CD4-positive, alpha-beta T cell (primary cell): ENCODE data around the gene TFG. TPM values are rescaled to one million over a fixed set of nuclear protein-coding genes. Genes with fewer than 3 reads are reported as not detected.

Source experiments
- ATAC-seq: fragments of 200-7000 bp; cut with Tn5 transposase; one replicate; pipeline ENCODE4 v1.10.0; 2022; ENCODE audit warnings: mild to moderate bottlenecking; ENCODE audit not compliant: poor library complexity
- CTCF ChIA-PET: fragments of 350-600 bp; sonication (Branson Sonifier 250); formaldehyde crosslinking; loops from one replicate; lab custom pipeline; 2021; ENCODE audit warnings: antibody characterized with exemption, inconsistent platforms; lab: Charles Lee
- POLR2A ChIA-PET: fragments of 350-600 bp; sonication (Branson Sonifier 250); formaldehyde crosslinking; loops from one replicate; lab custom pipeline; 2021; ENCODE audit warnings: antibody characterized with exemption, inconsistent platforms; lab: Charles Lee
- DNase-seq, 14 experiments: peaks; one replicate each; pipeline ENCODE4 v3.0.0-alpha.2; 2013 to 2020; ENCODE audit warnings: mixed read lengths in 2 of 14
- H3K27ac ChIP-seq, 2 donors: one replicate each; pipeline versions ENCODE4 v1.5.1 to v1.7.0; 2013; ENCODE audit warnings: low read length in 2 of 2, low read depth in 1 of 2, mild to moderate bottlenecking in 1 of 2
- H3K27me3 ChIP-seq, 2 experiments: 1 replicate in 1 of 2; 2 replicates in 1 of 2; pipeline versions ENCODE4 v1.6.1 to v1.7.0; 2013; ENCODE audit warnings: low read length in 2 of 2, control low read depth in 1 of 2, mild to moderate bottlenecking in 1 of 2, moderate library complexity in 1 of 2; ENCODE audit not compliant: insufficient read depth in 2 of 2, control insufficient read depth in 1 of 2
- H3K36me3 ChIP-seq: one replicate; pipeline ENCODE4 v1.6.1; 2013; ENCODE audit warnings: low read length, control low read depth; ENCODE audit not compliant: insufficient read depth
- H3K4me1 ChIP-seq: one replicate; pipeline ENCODE4 v1.6.1; 2013; ENCODE audit warnings: low read length, control low read depth; ENCODE audit not compliant: insufficient read depth
- H3K4me3 ChIP-seq: one replicate; pipeline ENCODE4 v1.5.1; 2013; ENCODE audit warnings: mild to moderate bottlenecking, low read length, moderate library complexity
- H3K9me3 ChIP-seq, 2 experiments: 1 replicate in 1 of 2; 2 replicates in 1 of 2; pipeline versions ENCODE4 v1.6.1 to v1.7.0; 2013; ENCODE audit warnings: low read length in 2 of 2, mild to moderate bottlenecking in 2 of 2, control low read depth in 1 of 2, moderate library complexity in 1 of 2; ENCODE audit not compliant: control insufficient read depth in 1 of 2, insufficient read depth in 1 of 2
- H3K27ac Mint-ChIP-seq: one replicate; pipeline ENCODE4 v1.8.0; 2020; ENCODE audit warnings: mixed read lengths
- H3K27me3 Mint-ChIP-seq: one replicate; pipeline ENCODE4 v1.8.0; 2021; ENCODE audit warnings: mixed read lengths
- H3K36me3 Mint-ChIP-seq: one replicate; pipeline ENCODE4 v1.8.0; 2021; ENCODE audit warnings: low read depth, mixed read lengths
- H3K4me1 Mint-ChIP-seq: one replicate; pipeline ENCODE4 v1.8.0; 2021; ENCODE audit warnings: low read depth, mixed read lengths
- H3K4me3 Mint-ChIP-seq: one replicate; pipeline ENCODE4 v1.8.0; 2020; ENCODE audit warnings: mild to moderate bottlenecking, mixed read lengths
- H3K9me3 Mint-ChIP-seq: one replicate; pipeline ENCODE4 v1.8.0; 2020; ENCODE audit warnings: mixed read lengths
- intact Hi-C, 2 experiments: fragments of 100-400 bp; cut with DNase I in 1 of 2; cut with micrococcal nuclease in 1 of 2; formaldehyde crosslinking; loops; one replicate each; pipeline versions ENCODE4 v1.15.1 to v1.9.0; 2023 to 2025; cut with DNase I, micrococcal nuclease
- total RNA-seq, 174 experiments: library from RNA in 2 of 174; stranded (reverse) in 2 of 174; gene quantifications; one replicate each; pipeline ENCODE4 v1.2.3 and lab custom pipeline; 2021 to 2026
- TF ChIP-seq, protein P1 (sequence below): fragments of 200-600 bp; IDR thresholded peaks from one replicate; pipeline ENCODE4 v1.8.0; 2022; ENCODE audit warnings: antibody characterized with exemption, mild to moderate bottlenecking

The TFG gene
- total RNA-seq, 2 experiments from 2014 or later = 56.5 to 58.8 TPM

DNA sequence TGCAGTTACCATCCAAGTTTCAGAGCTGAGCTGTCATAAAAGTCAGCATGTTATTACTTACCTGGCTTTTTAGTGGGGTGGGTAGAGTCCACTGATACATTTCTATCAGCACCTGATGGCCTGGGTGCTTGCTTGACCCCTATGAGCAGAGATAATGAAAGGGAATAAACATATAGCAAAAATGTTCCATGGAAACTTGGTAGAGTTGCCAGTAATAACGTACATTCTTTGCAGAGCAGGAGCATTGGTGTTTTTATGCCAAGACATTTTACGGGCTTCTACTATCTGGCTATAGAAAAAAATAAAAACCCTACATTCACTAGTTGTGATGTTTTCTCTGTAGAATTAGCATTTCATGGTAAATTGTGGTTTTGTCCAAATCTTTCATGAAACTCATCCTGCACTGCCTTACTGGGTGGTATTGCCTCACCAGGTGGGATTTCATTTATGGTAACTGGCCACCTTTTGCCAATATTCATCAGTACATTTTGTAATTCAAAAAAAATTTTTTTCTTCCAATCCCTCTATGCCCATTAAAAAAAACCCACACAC, 70.9 kb downstream of the TFG start:
- H3K27ac ChIP-seq = no peak overlapping the region
- CTCF ChIA-PET = no interaction called here

DNA sequence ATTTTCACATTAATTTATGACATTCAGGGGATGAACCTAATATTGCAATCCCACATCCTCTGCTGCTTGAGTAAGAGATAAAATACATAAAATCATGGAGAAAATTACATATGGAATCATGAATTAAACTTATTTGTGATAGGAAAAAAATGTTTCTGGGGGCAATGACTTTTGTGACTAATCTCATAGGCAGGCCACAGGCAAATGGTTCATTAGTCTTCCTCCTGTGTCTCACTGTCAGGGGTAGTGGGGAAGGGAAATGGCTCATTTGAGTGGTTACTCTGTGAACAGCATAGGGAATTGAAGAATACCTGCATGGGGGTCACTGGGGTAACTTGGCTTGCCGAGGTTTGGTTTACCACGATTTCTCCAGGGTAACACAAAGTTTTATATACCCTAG, 72.0 kb downstream of the TFG start:
- H3K4me3 Mint-ChIP-seq = no peak overlapping the region
- TF ChIP-seq, protein P1, sequence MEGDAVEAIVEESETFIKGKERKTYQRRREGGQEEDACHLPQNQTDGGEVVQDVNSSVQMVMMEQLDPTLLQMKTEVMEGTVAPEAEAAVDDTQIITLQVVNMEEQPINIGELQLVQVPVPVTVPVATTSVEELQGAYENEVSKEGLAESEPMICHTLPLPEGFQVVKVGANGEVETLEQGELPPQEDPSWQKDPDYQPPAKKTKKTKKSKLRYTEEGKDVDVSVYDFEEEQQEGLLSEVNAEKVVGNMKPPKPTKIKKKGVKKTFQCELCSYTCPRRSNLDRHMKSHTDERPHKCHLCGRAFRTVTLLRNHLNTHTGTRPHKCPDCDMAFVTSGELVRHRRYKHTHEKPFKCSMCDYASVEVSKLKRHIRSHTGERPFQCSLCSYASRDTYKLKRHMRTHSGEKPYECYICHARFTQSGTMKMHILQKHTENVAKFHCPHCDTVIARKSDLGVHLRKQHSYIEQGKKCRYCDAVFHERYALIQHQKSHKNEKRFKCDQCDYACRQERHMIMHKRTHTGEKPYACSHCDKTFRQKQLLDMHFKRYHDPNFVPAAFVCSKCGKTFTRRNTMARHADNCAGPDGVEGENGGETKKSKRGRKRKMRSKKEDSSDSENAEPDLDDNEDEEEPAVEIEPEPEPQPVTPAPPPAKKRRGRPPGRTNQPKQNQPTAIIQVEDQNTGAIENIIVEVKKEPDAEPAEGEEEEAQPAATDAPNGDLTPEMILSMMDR = no peak

More for the DNA sequence above, 70.9 kb downstream of the TFG start:
- intact Hi-C loops = no loop called here
- TF ChIP-seq, protein P1 = no peak
- Mint-ChIP-seq H3K4me1 (no peaks in the 10 kb centered on the region), H3K4me3 (no peak overlapping the region), H3K27ac (no peak overlapping the region), H3K27me3 (no peaks in the 10 kb centered on the region), H3K36me3 (no peaks in the 10 kb centered on the region), H3K9me3 (no peaks in the 10 kb centered on the region)
- no peaks in the 10 kb centered on the region for H3K27me3 ChIP-seq
- DNase-seq (no peak), ATAC-seq (no peak)
- no peaks in the 10 kb centered on the region for H3K4me1 ChIP-seq
- H3K36me3 ChIP-seq = no peaks in the 10 kb centered on the region
- POLR2A ChIA-PET = no interaction called here
- H3K9me3 ChIP-seq = no peaks in the 10 kb centered on the region
- no peak overlapping the region for H3K4me3 ChIP-seq

DNA sequence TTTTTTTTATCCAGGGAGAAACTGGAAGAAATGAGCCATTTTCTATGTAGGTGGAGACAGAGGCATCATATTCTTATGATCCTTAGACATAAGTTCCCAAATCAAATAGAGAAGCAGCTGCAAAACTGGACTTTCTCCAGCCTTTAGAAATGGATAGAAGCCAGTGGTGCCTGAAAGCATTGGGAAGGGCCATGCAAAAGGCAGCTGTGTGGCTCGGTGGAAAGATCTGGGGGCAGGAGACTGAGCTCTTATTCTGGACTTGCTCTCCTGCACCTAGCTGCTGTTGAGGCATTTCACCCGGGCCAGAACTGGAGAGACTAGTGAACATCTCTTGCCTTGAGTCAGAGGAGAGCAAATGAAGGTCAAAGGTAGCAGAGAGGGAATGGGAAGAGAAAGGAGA, 73.1 kb downstream of the TFG start:
- no peaks in the 10 kb centered on the region for H3K9me3 Mint-ChIP-seq
- Histone ChIP-seq H3K27ac (no peak overlapping the region), H3K36me3 (no peaks in the 10 kb centered on the region), H3K4me3 (no peak overlapping the region), H3K9me3 (peaks cover 0 to 3% of the 10 kb centered on the region in 2 experiments), H3K4me1 (no peaks in the 10 kb centered on the region), H3K27me3 (no peaks in the 10 kb centered on the region)
- ChIA-PET CTCF (no interaction called here), POLR2A (no interaction called here)
- TF ChIP-seq, protein P1 = no peak
- DNase-seq = no peak
- no peak overlapping the region for H3K4me3 Mint-ChIP-seq
- no peaks in the 10 kb centered on the region for H3K4me1 Mint-ChIP-seq
- H3K36me3 Mint-ChIP-seq = no peaks in the 10 kb centered on the region
- H3K27me3 Mint-ChIP-seq = no peaks in the 10 kb centered on the region
- no peak for ATAC-seq
- intact Hi-C loops = no loop called here
- H3K27ac Mint-ChIP-seq = no peak overlapping the region

More for the DNA sequence above, 72.0 kb downstream of the TFG start:
- DNase-seq = no peak
- ChIA-PET CTCF (no interaction called here), POLR2A (no interaction called here)
- no peaks in the 10 kb centered on the region for H3K27me3 ChIP-seq
- H3K9me3 ChIP-seq = peaks cover 0 to 3% of the 10 kb centered on the region in 2 experiments
- H3K4me3 ChIP-seq = no peak overlapping the region
- H3K4me1 ChIP-seq = no peaks in the 10 kb centered on the region
- intact Hi-C loops = no loop called here
- no peaks in the 10 kb centered on the region for H3K27me3 Mint-ChIP-seq
- no peaks in the 10 kb centered on the region for H3K4me1 Mint-ChIP-seq
- H3K27ac ChIP-seq = no peak overlapping the region
- no peaks in the 10 kb centered on the region for H3K36me3 Mint-ChIP-seq
- H3K9me3 Mint-ChIP-seq = no peaks in the 10 kb centered on the region
- no peak overlapping the region for H3K27ac Mint-ChIP-seq
- H3K36me3 ChIP-seq = no peaks in the 10 kb centered on the region
- ATAC-seq = no peak
